NT2/D1 (cell line): ENCODE data around the gene TMED8.

Experiments
- SUZ12 ChIP-seq: IDR thresholded peaks from 2 replicates; pipeline ENCODE4 v1.6.1; 2011; ENCODE audit not compliant: insufficient read length, insufficient read depth; ENCODE audit errors: extremely low read depth
- YY1 ChIP-seq: IDR thresholded peaks from 2 replicates; pipeline ENCODE4 v1.6.1; 2011; ENCODE audit not compliant: insufficient read length, insufficient read depth
- ZNF274 ChIP-seq: IDR thresholded peaks from 2 replicates; pipeline ENCODE4 v1.6.1; 2011; ENCODE audit warnings: mild to moderate bottlenecking, low read depth, low read length

DNA sequence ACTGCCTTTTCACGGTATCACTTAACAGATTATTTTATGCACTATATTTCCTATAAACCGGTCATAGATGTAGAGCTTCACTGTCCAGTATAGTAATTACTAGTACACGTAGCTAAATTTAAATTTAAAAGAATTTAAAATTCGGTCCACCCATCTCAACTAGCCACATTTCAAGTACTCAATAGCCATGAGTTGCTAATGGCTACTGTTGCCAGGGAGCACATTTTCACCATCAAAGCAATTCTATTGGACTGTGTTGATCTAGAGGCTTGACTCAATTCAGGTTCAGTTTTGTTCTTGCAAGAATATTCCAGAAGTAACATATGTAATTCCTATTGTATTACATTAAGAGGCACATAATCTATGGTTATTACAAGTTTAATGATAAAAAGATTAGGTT is 20.0 kb downstream of the TMED8 start:
- TF ChIP-seq YY1 (no peak), SUZ12 (no peak), ZNF274 (no peak)
